ENCODE data around the gene SDS. TPM values are rescaled to one million over a fixed set of nuclear protein-coding genes. Genes with fewer than 3 reads are reported as not detected.

The SDS gene
- total RNA-seq, 1 donor from 2014 or later = not detected

DNA sequence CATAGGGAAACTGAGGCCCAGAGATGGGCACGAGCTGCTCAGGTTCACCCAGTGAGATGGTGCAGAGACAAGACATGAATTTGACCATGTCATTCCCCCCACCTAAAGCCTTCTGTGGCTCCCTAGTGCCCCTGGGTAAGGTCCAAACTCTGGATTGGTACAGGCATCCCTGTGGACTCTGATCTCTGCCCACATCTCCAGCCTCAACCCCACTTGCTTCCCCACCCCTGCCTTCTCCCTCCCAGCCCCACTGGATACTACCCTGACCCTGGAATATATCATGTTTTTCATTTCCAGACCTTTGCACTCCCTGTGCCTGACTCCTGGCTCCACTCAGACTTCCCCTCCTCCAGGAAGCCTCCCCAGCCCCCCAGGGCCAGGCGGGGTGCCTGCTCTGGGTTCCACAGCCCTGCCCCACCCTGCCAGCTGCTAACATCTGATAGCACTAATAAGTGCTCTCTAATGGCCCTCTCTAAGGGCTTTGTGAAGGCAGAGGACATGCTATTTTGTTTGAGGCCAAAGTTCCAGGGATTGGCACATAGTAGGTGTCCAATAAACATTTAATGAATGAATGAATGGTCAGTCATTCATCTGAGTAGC is 17.4 kb upstream of the SDS start:
- TF ChIP-seq CTCF (conservative IDR thresholded peaks at IDR 0.05) = no peak
- H3K27ac Mint-ChIP-seq = no peak overlapping the region
- H3K27me3 Mint-ChIP-seq = peaks cover 4% of the 10 kb centered on the region
- H3K9me3 Mint-ChIP-seq = no peaks in the 10 kb centered on the region
- DNase-seq (ENCODE audit: extremely low spot score, unreplicated experiment) = no peak
- H3K4me1 Mint-ChIP-seq (ENCODE audit: unreplicated experiment) = peaks cover 20% of the 10 kb centered on the region
- H3K4me3 Mint-ChIP-seq = no peak overlapping the region
- H3K36me3 Mint-ChIP-seq = no peaks in the 10 kb centered on the region

GRCh38 chr12:113418213-113418879 is 14.7 kb upstream of the SDS start:
- no peaks in the 10 kb centered on the region for H3K36me3 Mint-ChIP-seq
- H3K4me3 Mint-ChIP-seq = no peak overlapping the region

GRCh38 chr12:113416091-113416754 is 12.5 kb upstream of the SDS start:
- Mint-ChIP-seq H3K27ac (no peak overlapping the region), H3K27me3 (peaks cover under 1% of the 10 kb centered on the region), H3K4me3 (no peak overlapping the region), H3K4me1 (ENCODE audit: unreplicated experiment) (peaks cover 13% of the 10 kb centered on the region), H3K36me3 (no peaks in the 10 kb centered on the region), H3K9me3 (no peaks in the 10 kb centered on the region)
- no peak for TF ChIP-seq CTCF (conservative IDR thresholded peaks at IDR 0.05)
- DNase-seq (ENCODE audit: extremely low spot score, unreplicated experiment) = no peak

More at GRCh38 chr12:113418213-113418879, 14.7 kb upstream of the SDS start:
- no peaks in the 10 kb centered on the region for H3K27me3 Mint-ChIP-seq
- DNase-seq (ENCODE audit: extremely low spot score, unreplicated experiment) = no peak
- TF ChIP-seq CTCF (conservative IDR thresholded peaks at IDR 0.05) = no peak
- peaks cover 20% of the 10 kb centered on the region for H3K4me1 Mint-ChIP-seq (ENCODE audit: unreplicated experiment)
- H3K27ac Mint-ChIP-seq = no peak overlapping the region
- H3K9me3 Mint-ChIP-seq = no peaks in the 10 kb centered on the region

GRCh38 chr12:113414519-113415038 is 10.9 kb upstream of the SDS start:
- Mint-ChIP-seq H3K36me3 (no peaks in the 10 kb centered on the region), H3K27me3 (peaks cover 4% of the 10 kb centered on the region), H3K27ac (no peak overlapping the region), H3K9me3 (no peaks in the 10 kb centered on the region), H3K4me3 (no peak overlapping the region), H3K4me1 (ENCODE audit: unreplicated experiment) (peaks cover 13% of the 10 kb centered on the region)
- DNase-seq (ENCODE audit: extremely low spot score, unreplicated experiment) = no peak
- TF ChIP-seq CTCF (conservative IDR thresholded peaks at IDR 0.05) = no peak

DNA sequence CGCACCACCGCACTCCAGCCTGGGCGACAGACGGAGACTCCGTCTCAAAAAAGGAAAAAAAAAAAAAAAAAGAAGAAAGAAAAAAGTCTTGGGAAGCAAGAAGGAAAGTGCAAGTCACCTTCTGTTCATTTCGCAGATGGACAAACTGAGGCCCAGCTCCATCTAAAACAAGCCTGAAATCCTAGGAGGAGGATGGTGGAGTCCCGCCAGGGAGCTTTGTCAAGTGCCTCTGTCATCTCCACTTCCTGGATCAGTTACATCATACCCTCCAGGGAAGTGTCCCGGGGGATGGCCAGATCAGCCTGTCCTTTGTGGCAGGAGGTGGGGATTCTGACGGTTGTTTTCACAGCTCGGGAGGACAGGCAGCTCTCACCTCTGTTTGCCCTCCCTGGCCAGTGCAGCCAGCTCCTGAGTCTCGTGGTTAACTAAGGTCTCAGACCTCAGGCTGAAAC is 9.8 kb upstream of the SDS start:
- H3K27me3 Mint-ChIP-seq = peaks cover 4% of the 10 kb centered on the region
- H3K9me3 Mint-ChIP-seq = no peaks in the 10 kb centered on the region
- no peak overlapping the region for H3K4me3 Mint-ChIP-seq
- peaks cover 5% of the 10 kb centered on the region for H3K4me1 Mint-ChIP-seq (ENCODE audit: unreplicated experiment)
- no peak for DNase-seq (ENCODE audit: extremely low spot score, unreplicated experiment)
- no peaks in the 10 kb centered on the region for H3K36me3 Mint-ChIP-seq
- no peak for TF ChIP-seq CTCF (conservative IDR thresholded peaks at IDR 0.05)
- no peak overlapping the region for H3K27ac Mint-ChIP-seq
